Muscle of back (tissue), 11 donors: Measurements from ENCODE around the gene DNM3. TPM values are rescaled to one million over a fixed set of nuclear protein-coding genes. Genes with fewer than 3 reads are reported as not detected.

Experiments used
- DNase-seq, 3 donors: peaks; one replicate each; pipeline versions ENCODE4 v3.0.0 to v3.0.0-alpha.2; 2013
- polyA plus RNA-seq, 10 donors: library from polyadenylated mRNA; unstranded; fragments of 120-200 nt; gene quantifications; one replicate each; pipeline ENCODE4 v1.2.1, GENCODE V29; 2013; ENCODE audit not compliant: insufficient read length in 10 of 10

The DNM3 gene
- polyA plus RNA-seq, 10 donors: 2.8 to 7.2 (median 4.7) TPM

GRCh38 chr1:172139196-172139595 is 297.9 kb downstream of the DNM3 start:
- DNase-seq: peak in 1 of 3 donors; percentile 75

GRCh38 chr1:172140072-172140471 is 298.8 kb downstream of the DNM3 start:
- DNase-seq: peak in 1 of 3 donors; percentile 61

GRCh38 chr1:172140591-172140990 is 299.3 kb downstream of the DNM3 start:
- DNase-seq: no peak

GRCh38 chr1:172141341-172141881 is 300.1 kb downstream of the DNM3 start:
- DNase-seq: peak in 1 of 3 donors; percentile 79

- peak in 1 of 3 donors; percentile 72 for DNase-seq
These were observed 301.0 kb downstream of the DNM3 start for GRCh38 chr1:172142324-172142723.

- DNase-seq: peak in 1 of 3 donors; percentile 84
These were observed 302.2 kb downstream of the DNM3 start for GRCh38 chr1:172143384-172144055.

GRCh38 chr1:172144445-172145061 is 303.3 kb downstream of the DNM3 start:
- peak; percentile 97 to 99 (median 99) for DNase-seq

GRCh38 chr1:172145231-172145651 is 303.9 kb downstream of the DNM3 start:
- peak; percentile 87 to 96 (median 95) for DNase-seq

GRCh38 chr1:172145656-172146055 is 304.4 kb downstream of the DNM3 start:
- DNase-seq: no peak

GRCh38 chr1:172146141-172146850 is 305.0 kb downstream of the DNM3 start:
- peak in 1 of 3 donors; percentile 36 for DNase-seq

- DNase-seq: peak in 1 of 3 donors; percentile 11
These were observed 306.2 kb downstream of the DNM3 start for GRCh38 chr1:172147541-172147940.

GRCh38 chr1:172148213-172148612 is 306.9 kb downstream of the DNM3 start:
- no peak for DNase-seq

- peak in 1 of 3 donors; percentile 60 for DNase-seq
These were observed 307.4 kb downstream of the DNM3 start for GRCh38 chr1:172148707-172149106.

GRCh38 chr1:172149346-172149745 is 308.0 kb downstream of the DNM3 start:
- DNase-seq: peak in 1 of 3 donors; percentile 74

GRCh38 chr1:172154551-172154950 is 313.3 kb downstream of the DNM3 start:
- peak in 2 of 3 donors; percentile 76 to 83 for DNase-seq

GRCh38 chr1:172155766-172156165 is 314.5 kb downstream of the DNM3 start:
- no peak for DNase-seq

GRCh38 chr1:172162236-172162635 is 320.9 kb downstream of the DNM3 start:
- peak in 1 of 3 donors; percentile 85 for DNase-seq

GRCh38 chr1:172163498-172164215 is 322.4 kb downstream of the DNM3 start:
- peak in 1 of 3 donors; percentile 27 for DNase-seq

- no peak for DNase-seq
These were observed 324.1 kb downstream of the DNM3 start for GRCh38 chr1:172165403-172165802.

- peak in 2 of 3 donors; percentile 81 to 89 for DNase-seq
These were observed 326.7 kb downstream of the DNM3 start for GRCh38 chr1:172167796-172168596.

GRCh38 chr1:172168597-172168872 is 327.2 kb downstream of the DNM3 start:
- DNase-seq: no peak
